Stimulated activated naive CD8-positive, alpha-beta T cell treated with anti-CD3 and anti-CD28 coated beads, Interleukin-15, Interleukin-2, amounts not matched to agents 100 ng/mL and 50 ng/mL, for 24 hours (primary cell): Measurements from ENCODE around the gene SPDYC.

Experiments
- H3K27ac Mint-ChIP-seq: one replicate; pipeline ENCODE4 v1.8.0; 2021; ENCODE audit warnings: mild to moderate bottlenecking, mixed read lengths
- H3K27me3 Mint-ChIP-seq: one replicate; pipeline ENCODE4 v1.8.0; 2021; ENCODE audit warnings: mixed read lengths
- H3K36me3 Mint-ChIP-seq: one replicate; pipeline ENCODE4 v1.8.0; 2021; ENCODE audit warnings: low read depth, mixed read lengths
- H3K4me1 Mint-ChIP-seq: one replicate; pipeline ENCODE4 v1.8.0; 2021; ENCODE audit warnings: low read depth, mixed read lengths
- H3K4me3 Mint-ChIP-seq: one replicate; pipeline ENCODE4 v1.8.0; 2021; ENCODE audit warnings: mild to moderate bottlenecking, mixed read lengths
- H3K9me3 Mint-ChIP-seq: one replicate; pipeline ENCODE4 v1.8.0; 2021; ENCODE audit warnings: mixed read lengths

The SPDYC gene

GRCh38 chr11:65170058-65170534 is at the start of gene SPDYC:
Gene SPDYC (plus strand): TSS chr11:65170233. CDS start chr11:65171358, 1,125 bp downstream.
- Mint-ChIP-seq H3K27ac (peak within 1 kb of the TSS; percentile 75), H3K27me3 (no peaks in the 10 kb centered on the region), H3K4me1 (peaks cover 8% of the 10 kb centered on the region), H3K4me3 (no peak within 1 kb of the TSS), H3K9me3 (no peaks in the 10 kb centered on the region), H3K36me3 (no peaks in the 10 kb centered on the region)

- Mint-ChIP-seq H3K36me3 (peaks cover 70% of the 10 kb centered on the region), H3K9me3 (no peaks in the 10 kb centered on the region), H3K4me1 (peaks cover 71% of the 10 kb centered on the region), H3K27ac (peak overlapping the region; percentile 97), H3K27me3 (no peaks in the 10 kb centered on the region), H3K4me3 (peak overlapping the region; percentile 100)
These were observed 49.2 kb upstream of the SPDYC start for GRCh38 chr11:65120831-65121230.

- no peaks in the 10 kb centered on the region for H3K9me3 Mint-ChIP-seq
- H3K36me3 Mint-ChIP-seq: peaks cover 67% of the 10 kb centered on the region
- H3K4me1 Mint-ChIP-seq: peaks cover 65% of the 10 kb centered on the region
- H3K4me3 Mint-ChIP-seq: peak overlapping the region; percentile 100
- no peaks in the 10 kb centered on the region for H3K27me3 Mint-ChIP-seq
- H3K27ac Mint-ChIP-seq: peak overlapping the region; percentile 97
These were observed 48.6 kb upstream of the SPDYC start for GRCh38 chr11:65121447-65121864.

- Mint-ChIP-seq H3K4me3 (peak within 1 kb of the TSS; percentile 100), H3K27ac (peak within 1 kb of the TSS; percentile 97), H3K27me3 (no peaks in the 10 kb centered on the region), H3K4me1 (peaks cover 61% of the 10 kb centered on the region), H3K36me3 (peaks cover 70% of the 10 kb centered on the region), H3K9me3 (no peaks in the 10 kb centered on the region)
These were observed 48.0 kb upstream of the SPDYC start, which contains the start of the genes FAU and MRPL49 for GRCh38 chr11:65121865-65122696. Gene FAU (minus strand): TSS chr11:65122134. CDS start chr11:65121813, 321 bp downstream. Gene MRPL49 (plus strand): TSS chr11:65122321. CDS start chr11:65122347, 26 bp downstream.

- Mint-ChIP-seq H3K27ac (peak overlapping the region; percentile 69), H3K4me3 (peak overlapping the region; percentile 68), H3K27me3 (no peaks in the 10 kb centered on the region), H3K9me3 (no peaks in the 10 kb centered on the region), H3K4me1 (peaks cover 44% of the 10 kb centered on the region), H3K36me3 (peaks cover 55% of the 10 kb centered on the region)
These were observed 45.4 kb upstream of the SPDYC start for GRCh38 chr11:65124480-65125196.

- Mint-ChIP-seq H3K27me3 (no peaks in the 10 kb centered on the region), H3K4me3 (no peak overlapping the region), H3K36me3 (peaks cover 47% of the 10 kb centered on the region), H3K9me3 (no peaks in the 10 kb centered on the region), H3K4me1 (peaks cover 38% of the 10 kb centered on the region), H3K27ac (no peak overlapping the region)
These were observed 44.6 kb upstream of the SPDYC start for GRCh38 chr11:65125197-65126056.

- Mint-ChIP-seq H3K4me3 (no peak overlapping the region), H3K4me1 (peaks cover 33% of the 10 kb centered on the region), H3K27ac (peak overlapping the region; percentile 15), H3K36me3 (peaks cover 41% of the 10 kb centered on the region), H3K9me3 (no peaks in the 10 kb centered on the region), H3K27me3 (no peaks in the 10 kb centered on the region)
These were observed 43.3 kb upstream of the SPDYC start for GRCh38 chr11:65126624-65127274.

- Mint-ChIP-seq H3K9me3 (no peaks in the 10 kb centered on the region), H3K4me3 (no peak overlapping the region), H3K27ac (no peak overlapping the region), H3K4me1 (peaks cover 34% of the 10 kb centered on the region), H3K27me3 (no peaks in the 10 kb centered on the region), H3K36me3 (peaks cover 33% of the 10 kb centered on the region)
These were observed 42.4 kb upstream of the SPDYC start for GRCh38 chr11:65127473-65128181.

GRCh38 chr11:65128182-65129145 is 41.6 kb upstream of the SPDYC start:
- peaks cover 36% of the 10 kb centered on the region for H3K4me1 Mint-ChIP-seq
- no peak overlapping the region for H3K27ac Mint-ChIP-seq
- peaks cover 33% of the 10 kb centered on the region for H3K36me3 Mint-ChIP-seq
- no peaks in the 10 kb centered on the region for H3K9me3 Mint-ChIP-seq
- no peak overlapping the region for H3K4me3 Mint-ChIP-seq
- H3K27me3 Mint-ChIP-seq: no peaks in the 10 kb centered on the region

GRCh38 chr11:65129649-65130441 is 40.2 kb upstream of the SPDYC start:
- H3K9me3 Mint-ChIP-seq: no peaks in the 10 kb centered on the region
- no peak overlapping the region for H3K27ac Mint-ChIP-seq
- H3K4me1 Mint-ChIP-seq: peaks cover 34% of the 10 kb centered on the region
- H3K4me3 Mint-ChIP-seq: no peak overlapping the region
- peaks cover 26% of the 10 kb centered on the region for H3K36me3 Mint-ChIP-seq
- no peaks in the 10 kb centered on the region for H3K27me3 Mint-ChIP-seq

GRCh38 chr11:65130631-65131416 is 39.2 kb upstream of the SPDYC start:
- Mint-ChIP-seq H3K4me1 (peaks cover 43% of the 10 kb centered on the region), H3K4me3 (no peak overlapping the region), H3K36me3 (peaks cover 22% of the 10 kb centered on the region), H3K27me3 (no peaks in the 10 kb centered on the region), H3K9me3 (no peaks in the 10 kb centered on the region), H3K27ac (no peak overlapping the region)
